GM18502 (cell line): ENCODE results near the gene ZFYVE26.
"Not testable (repeated sequence)": the region's sequence is repeated elsewhere in the genome, so short reads cannot be mapped to it uniquely, and the experiment has no call there.

ENCODE experiments used
- ATAC-seq: cut with Tn5 transposase; IDR thresholded peaks from one replicate; pipeline ENCODE4 v1.9.1; 2021; ENCODE audit warnings: mild to moderate bottlenecking; ENCODE audit not compliant: unreplicated experiment, poor library complexity

The ZFYVE26 gene

DNA sequence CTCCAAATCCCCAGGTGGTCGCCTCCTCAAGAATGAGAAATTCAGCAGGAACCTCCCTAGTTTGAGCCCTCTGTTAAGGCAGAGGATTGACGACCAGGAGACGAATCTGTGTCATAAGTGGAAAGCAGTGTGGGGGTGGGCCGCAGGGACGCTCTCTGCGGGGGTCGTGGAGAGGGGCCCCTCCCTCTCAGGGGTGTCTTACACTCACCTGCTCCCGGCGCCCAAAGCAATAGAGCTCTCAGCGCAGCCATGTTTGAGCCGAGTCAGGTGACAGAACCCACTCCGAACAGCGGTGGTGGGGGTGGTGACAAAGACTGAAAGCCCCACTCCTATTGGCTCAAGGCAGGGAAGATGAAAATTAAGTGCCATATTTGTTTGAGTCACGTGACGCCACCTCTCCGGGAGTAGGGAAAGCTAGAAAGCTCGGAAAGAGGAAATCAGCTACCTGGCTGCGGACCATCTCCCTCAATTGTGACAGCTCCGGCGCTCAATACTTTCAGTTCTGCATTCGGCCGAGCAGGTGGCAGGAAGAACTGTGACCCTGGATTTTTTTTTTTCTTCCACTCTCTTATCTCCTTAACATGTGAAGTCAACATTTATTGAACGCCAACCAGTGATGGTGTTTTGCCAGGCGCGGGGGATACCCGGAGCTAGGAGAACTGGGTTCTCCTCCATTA lies at the start of gene ZFYVE26:
ZFYVE26 (minus strand) TSS at position 265 of the 677 bp plus-strand sequence. CDS start 627 bp downstream, outside the sequence.
- ATAC-seq = peak; percentile 77

DNA sequence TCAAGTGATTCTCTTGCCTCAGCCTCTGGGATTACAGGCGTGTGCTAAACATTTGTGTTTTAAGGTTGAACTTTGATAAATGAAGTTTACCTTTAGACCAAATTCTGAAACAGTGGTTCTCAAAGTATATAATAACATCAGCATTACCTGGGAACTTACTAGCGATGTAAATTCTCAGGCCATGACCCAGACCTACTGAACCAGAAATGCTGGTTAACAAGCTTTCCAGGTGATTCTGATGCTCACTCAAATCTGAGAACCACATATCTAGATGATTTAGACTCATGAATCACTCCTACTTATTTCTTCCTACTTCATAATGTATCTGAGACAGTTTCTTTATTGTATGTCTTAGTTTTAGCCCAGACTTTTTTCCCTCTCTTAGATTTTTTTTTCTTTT lies 46.8 kb upstream of the ZFYVE26 start:
- ATAC-seq = no peak

DNA sequence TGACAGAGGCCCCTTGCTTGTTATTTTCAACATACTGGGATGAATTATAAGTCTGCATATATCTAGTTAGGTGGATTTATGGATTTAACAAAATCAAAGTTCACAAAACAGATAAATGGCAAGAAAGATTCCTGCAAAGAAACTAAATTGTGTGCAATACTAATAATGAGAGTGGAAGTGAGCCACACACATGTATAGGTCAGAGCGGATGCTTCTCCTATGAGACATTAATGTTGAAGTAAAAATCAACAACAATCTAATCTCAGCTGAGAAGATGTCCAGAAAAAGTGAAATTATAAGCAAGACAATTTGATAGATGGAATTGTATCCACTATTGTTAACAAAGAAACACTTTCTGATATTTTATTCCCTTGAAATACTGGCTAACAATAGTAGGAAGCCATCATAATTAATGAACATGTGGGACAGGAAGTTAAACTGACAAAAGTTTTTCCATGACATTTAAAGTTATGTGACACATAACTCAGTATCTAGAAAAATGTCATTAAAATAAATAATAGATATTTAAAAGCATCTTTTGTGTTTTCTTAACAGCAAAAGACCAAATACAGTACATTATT lies 42.9 kb upstream of the ZFYVE26 start:
- ATAC-seq = no peak

DNA sequence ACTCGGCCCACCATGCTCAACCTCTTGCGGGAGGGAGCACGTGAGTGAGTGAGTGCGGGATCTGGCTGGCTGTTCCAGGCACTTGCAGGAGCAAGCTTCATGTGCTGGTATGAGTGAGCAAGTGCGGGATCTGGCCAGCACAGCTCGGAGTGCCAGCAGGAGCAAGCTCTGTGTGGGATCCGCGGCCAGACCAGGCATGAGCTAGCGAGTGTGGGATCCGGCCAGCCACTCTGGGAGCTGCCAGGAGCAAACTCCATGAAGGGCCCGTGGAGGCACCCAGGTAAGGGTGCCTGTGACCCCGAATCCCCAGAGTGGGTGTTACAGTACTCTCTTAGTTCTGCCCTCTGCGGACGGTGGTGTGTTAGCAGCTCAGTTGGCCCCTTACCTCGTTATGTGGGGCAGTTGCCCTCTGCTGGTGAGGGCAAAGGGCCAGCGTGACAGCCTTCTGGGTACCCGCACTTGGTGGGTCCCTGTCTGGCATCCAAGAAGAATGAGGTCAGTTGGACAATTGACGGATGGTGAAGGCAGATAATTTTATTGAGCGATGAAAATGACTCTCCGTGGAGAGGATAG lies 41.5 kb upstream of the ZFYVE26 start:
- ATAC-seq = no peak

DNA sequence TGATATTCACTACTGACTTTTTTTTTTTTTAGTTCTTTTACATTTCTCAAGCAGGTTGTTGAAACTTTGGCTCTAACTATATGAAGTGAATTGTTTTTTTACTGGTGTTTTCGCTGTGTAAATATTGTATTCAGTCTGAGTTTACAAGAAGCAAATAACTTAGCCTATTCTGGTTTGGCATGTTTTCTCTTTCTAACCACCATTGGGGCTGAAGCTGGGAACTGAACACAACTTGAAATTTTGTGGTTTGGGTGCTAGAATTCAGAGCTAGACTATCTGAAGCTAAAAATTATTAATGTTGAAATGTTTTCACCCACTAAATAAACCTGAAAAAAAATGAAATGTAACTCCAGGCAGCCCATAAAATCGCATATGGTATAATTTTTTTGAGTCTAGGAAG lies 40.4 kb upstream of the ZFYVE26 start:
- ATAC-seq = no peak

DNA sequence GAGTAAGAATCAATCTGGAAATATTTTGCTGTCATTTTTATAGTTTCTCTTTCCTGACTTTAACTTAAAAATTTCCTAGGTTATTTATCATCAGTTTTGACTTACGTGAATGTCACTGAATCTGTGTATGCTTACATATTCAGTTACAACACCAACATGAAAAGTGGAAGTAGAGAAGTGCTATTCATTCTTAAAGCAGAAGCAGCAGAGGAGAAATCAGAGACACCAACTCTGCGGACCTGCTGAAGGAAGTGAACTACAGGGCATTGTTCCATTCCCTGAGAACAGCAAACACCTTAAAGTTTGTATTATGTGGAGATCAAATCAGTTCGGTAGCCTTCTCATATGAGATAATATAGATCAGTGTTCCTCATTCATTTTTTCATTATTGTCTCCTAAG lies 37.3 kb upstream of the ZFYVE26 start:
- no peak for ATAC-seq

DNA sequence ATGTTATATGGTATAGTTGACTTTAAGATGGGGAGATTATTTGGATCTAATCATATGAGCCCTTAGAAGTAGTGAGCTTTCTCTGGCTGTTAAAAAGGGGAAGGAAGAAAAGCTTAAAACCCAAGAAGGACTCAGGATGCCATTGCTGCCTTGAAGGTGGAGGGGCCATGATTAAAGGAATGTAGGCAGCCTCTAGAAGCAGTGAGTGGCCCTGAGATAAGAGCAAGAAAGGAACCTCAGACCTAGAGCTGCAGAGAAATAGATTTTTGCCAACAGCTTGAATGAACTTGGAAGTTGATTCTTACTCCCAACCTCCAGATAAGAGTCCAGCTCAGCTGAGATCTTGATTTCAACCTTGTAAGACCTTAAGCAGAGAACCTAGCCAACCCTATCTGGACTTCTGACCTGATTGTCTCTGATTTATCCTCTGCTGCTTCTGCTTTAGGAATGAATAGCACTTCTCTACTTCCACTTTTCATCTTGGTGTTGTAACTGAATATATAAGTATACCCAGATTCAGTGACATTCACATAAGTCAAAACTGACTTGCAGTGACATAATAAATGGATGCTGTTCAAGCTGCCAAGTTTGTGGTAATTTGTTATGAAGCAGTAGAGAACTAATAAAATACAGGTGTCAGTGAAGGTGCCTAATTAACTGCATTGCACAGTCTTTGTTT lies 36.7 kb upstream of the ZFYVE26 start:
- ATAC-seq = no peak

DNA sequence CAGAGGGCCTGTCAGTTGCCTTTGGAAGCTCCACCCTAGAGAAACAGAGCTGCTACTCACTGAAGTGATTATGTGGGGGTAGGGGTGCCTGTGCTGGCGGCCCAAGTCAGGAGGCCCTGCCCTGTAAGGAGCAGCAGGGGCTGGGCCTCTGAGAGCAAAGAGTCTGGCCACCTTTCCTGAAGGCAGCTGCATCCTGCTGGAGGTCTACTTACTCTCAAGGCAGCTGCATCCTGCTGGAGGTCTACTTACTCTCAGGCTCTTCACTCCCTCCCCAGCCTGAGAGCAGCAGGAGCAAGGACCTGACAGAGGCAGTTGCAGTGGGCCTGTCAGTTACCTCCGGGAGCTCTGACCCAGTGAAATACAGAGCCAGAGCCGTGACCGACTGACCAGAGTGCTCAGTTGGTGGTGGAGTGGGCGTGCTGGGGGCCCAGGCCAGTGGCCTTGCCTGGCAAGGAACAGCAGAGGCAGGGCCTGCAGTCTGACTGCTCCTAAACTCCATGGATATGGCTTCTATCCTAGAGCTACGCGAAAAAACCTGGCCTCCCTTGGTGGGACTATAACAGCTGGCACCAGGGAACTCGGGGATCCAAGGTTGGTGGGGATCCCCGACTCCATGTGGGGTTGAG lies 35.5 kb upstream of the ZFYVE26 start:
- no peak for ATAC-seq

DNA sequence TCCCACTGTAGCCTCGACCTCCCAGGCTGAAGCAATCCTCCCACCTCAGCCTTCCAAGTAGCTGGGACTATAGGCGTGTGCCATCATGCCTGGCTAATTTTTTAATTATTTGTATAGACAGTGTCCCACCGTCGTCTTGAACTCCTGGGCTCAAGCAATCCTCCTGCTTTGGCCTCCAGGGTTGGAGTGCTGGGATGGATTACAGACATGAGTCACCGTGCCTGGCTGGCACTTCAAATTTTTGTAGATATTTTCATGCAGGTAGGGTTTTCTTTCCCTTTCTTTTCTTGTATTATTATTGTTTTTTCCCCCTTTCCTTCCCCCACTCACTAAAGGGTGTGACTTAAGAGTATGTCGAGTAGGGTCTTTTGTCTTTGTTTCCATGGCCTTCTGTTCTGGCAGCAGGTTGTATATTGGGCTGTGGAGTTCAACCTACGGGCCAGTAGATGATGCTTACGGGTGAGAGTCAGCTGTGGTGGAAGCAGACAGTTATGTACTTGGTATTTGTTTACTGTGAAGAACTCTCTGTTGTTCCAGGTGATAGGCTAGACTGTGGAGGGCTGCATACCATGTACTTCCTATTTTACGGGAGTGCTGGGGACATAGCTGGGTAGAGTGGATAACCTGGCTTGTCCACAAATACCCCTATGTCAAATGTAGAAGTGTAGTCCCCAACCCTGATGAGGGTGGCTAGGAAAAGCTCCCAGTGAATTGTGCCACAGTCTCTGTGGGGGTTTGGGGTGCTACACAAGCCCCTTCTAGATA lies 33.9 kb upstream of the ZFYVE26 start:
- no peak for ATAC-seq

DNA sequence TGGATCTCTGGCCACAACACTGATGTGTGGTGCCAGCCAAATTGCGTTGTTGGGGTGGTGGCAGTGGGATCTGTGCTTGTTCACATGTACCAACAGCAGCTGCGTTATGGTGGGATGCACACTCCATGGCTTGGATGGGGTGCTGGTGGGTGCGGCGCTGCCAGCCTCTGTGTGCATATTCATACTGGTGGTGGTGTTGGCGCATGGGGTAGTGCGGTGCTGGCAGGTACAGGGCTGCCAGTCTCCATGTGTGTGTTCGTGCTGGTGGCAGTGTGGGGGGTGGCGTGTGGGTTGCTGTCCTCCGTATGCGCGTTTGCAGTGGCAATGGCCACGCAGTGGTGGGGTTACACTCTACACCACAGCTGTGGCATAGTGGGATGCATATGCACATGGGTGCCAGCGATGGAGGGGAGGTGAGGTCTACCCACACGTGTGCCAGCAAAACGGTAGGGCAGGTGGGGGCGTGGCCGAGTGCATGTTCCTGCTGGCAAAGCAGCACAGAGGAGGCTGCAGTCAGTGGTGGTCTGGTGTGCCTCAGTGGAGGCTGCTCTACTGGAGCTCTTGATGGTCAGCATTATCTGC lies 29.7 kb upstream of the ZFYVE26 start:
- no peak for ATAC-seq

DNA sequence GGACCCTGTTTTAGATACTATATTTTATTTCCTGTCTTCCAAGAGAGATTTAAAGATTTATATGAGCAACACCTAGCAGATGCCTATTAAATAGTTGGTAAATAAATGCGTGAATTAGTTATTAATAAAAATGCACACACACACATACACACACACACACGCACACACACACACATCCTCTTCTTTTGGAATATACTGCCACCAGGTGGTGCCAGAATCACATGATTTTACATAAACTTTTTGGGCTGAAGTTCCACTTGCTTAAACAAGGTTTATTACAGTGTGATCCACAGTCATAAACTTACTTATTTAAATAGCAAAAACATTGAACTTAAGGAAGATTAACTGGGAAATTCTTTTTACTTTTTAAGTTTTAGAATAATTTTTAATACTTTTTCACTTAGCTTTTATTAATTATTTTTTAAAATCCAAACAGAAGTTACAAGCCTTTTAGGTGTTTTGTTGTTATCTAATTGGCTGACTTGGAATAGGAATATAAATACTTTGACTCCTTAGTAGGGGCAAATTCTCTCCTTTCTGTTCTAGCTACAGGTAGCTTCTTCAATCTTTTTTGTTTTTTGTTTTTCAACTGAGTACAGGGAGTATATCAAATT lies 20.7 kb upstream of the ZFYVE26 start:
- ATAC-seq = no peak

DNA sequence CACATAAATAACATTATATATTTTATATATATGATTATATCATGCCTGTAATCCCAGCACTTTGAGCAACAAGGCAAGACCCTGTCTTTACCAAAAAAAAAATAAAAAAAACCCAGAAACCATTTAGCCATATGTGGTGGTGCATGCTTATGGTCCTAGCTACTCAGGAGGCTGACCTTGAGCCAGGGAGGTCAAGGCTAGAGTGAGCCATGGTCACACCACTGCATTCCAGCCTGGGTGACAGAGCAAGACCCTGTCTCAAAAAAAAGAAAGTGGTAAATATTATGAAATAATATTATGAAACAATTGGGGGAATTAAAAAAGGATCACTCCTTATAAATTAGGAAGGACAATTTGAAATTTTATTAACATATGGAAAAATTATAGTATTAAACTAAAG lies 19.2 kb upstream of the ZFYVE26 start:
- ATAC-seq = no peak

DNA sequence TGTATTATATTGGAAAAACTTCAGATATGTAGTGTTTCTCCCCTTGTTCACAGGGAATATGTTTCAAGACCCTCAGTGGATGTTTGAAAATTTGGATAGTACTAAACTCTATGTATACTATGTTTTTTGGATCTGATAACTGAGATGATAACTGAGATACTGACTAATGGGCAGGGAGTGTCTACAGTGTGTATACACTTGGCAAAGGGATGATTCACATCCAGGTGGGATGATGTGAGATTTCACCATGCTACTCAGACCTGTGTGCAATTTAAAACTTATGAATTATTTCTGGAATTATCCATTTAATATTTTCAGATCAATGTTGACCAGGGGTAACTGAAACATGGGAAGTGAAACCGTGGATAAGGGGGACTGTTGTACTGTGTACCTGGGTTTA lies 17.0 kb upstream of the ZFYVE26 start:
- ATAC-seq = no peak

DNA sequence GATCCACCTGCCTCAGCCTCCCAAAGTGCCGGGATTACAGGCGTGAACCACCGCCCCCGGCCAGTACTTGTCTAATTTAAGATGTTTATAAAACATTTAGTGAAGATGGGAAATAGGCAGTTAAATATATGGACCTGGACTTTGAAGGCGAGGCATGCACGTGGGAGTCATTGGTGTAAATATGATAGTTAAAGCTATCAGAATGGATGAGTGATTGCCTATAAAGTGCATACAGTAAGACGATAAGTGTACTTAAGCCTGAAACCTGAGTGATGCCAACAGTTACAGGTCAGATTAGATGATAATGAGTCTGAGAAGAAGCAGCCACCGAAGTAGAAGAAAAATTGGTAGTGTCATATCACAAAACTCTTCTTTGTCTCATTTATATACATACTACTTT lies 14.7 kb upstream of the ZFYVE26 start:
- ATAC-seq = no peak

DNA sequence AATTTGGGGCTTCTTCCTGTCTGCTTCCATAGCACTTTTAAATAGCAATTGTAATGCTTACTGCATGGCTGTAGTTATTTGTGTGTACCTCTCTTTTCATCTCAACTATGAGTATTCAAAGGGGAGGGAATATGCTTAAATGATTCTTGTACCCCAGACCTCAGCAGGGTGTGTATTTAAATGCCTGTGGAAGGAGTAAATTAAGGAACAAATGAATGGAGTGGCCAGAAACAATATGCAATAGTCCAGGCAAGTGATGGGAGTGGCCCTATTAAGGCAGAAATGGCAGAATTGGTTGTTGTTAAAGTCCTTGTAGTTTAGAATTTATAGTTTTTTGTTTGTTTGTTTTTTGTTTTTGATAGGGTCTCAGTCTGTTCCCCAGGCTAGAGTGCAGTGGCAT lies 4.7 kb upstream of the ZFYVE26 start:
- no peak for ATAC-seq

DNA sequence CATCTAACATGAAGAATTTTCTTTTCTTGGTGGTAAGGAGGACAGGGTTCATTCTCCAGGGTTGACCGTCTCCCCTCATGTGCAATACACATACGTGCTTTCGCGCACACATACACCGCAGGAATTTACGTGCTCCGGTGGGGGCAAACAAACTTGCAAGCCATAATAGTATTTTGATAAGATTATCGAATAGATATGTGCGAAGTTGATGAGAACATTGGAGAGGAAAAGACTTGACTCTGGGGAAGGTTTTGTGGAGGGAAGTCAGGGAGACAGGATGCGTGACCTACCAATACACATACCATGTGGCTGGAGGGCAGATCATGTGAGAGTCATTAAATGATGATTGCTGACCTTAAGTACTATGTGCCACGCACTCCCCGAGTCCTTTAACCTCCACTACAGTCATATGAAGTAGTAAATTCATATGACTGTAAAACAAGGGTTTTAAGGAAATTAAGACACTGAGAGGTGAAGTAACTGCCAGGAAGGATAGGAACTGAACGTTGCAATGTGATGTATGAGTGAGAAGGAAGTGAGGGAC lies 4.1 kb upstream of the ZFYVE26 start:
- no peak for ATAC-seq

DNA sequence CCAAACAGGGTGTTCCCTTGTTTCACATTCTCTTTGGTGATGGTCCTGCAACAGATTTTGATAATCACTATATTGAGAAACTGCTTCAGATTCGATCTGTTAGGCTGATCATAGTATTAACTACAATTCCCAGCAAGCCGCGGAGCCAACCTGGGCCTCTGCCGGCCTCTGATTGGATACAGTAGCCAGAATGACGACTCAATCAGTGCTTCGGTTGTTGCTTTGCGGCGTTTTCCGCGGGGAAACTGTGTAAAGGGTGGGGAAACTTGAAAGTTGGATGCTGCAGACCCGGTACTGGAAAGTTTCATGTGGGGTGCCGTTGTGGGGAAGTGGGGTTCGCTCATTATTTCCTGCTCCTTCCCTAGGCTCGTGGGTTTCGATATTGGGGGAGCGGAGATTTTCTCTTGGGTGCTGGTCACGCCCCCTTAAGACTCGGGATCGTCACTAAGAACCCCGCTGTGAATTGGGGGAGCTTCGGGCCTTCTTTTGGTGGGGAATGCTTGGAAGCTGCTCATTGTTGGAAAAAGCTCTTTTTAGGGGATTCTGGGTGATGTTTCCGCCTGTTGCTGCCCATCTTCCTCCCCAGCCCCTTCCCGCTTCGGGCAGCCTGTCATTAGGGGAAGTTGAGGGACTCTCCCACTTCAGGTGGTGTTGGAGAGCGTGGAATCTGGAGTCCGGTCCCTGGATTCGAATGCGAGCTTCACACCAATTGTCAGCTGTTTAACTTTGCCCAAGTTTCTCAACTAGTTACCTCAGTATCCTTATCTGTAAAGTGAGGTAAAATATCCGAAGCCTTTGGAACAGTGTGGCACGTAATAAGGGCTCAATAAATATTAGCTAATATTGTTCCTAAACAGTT lies 3.4 kb upstream of the ZFYVE26 start, which contains the start of gene RAD51B:
RAD51B (plus strand) TSS at position 217 of the 859 bp plus-strand sequence.
- peak; percentile 65 for ATAC-seq

DNA sequence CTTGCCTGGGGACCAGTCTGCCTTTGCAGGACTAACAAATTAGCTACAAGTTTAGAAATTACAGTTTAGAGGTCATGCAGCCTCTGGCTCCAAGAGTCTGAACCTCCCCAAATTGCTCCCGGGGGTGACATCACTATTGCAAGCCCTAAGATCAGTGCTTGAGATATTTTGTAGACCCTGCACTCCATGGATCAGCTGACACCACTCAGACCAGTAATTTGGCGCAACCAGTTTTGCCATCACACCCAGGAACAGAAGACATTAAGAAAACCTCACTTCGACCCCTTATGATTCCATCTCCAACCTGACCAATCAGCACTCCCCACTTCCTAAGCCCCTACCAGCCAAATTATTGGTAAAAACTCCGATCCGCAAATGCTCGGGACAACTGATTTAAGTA lies 2.1 kb upstream of the ZFYVE26 start:
- ATAC-seq = not testable (repeated sequence)
